Fibroblast of skin of right biceps (primary cell): ENCODE data around the gene FAM98A.
A peak's percentile ranks its signal among the peaks of the same experiment; 100 is the strongest.

Source experiments
- DNase-seq: peaks from one replicate; pipeline ENCODE4 v3.0.0-alpha.2; 2013

Gene FAM98A

DNA sequence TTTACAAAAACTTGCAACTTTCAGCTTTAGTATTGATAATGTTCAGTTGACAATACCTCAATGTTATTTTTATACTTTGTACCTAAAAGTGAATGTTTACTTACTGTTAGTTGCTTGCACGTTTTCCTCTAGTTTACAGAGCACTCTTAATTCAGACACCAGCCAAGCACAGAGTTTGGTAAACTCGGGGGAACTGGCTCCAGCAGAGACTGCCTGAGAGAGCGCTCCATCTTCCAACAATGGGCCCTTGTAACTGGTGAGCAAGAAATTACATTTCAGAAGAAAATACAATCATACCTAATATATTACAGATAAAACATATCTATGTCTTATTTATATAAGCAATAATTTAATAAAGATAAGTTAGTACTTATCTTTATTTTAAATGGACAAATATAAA lies 3.7 kb downstream of the FAM98A start:
- no peak for DNase-seq

DNA sequence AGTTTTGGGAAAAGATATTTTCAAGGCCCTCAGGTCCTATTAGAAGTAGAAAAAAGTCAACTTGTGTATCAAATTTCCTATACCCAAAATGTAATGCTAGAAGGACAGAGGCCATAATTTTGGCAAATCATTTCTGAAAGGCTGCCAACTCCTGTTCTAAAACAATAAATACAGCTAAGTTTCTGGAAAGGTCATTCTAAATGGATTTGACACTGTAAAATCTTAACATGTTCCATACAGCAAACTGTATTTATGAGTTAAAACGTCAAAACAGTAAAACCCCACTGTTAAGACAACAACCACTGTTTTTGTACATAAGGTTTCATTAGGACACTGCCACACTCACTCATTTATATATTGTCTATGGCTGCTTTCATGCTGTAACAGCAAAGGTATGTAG lies 9.7 kb downstream of the FAM98A start:
- no peak for DNase-seq

GRCh38 chr2:33588232-33588631 lies 10.9 kb downstream of the FAM98A start:
- no peak for DNase-seq

- DNase-seq, result no peak
Measured at GRCh38 chr2:33586766-33587165, 12.3 kb downstream of the FAM98A start.

- DNase-seq, result peak; percentile 38
Measured at GRCh38 chr2:33583194-33583938, 15.7 kb downstream of the FAM98A start.

- no peak for DNase-seq
Measured at GRCh38 chr2:33581872-33582271, 17.2 kb downstream of the FAM98A start.

GRCh38 chr2:33579227-33579626 lies 19.9 kb downstream of the FAM98A start:
- DNase-seq, result no peak

DNA sequence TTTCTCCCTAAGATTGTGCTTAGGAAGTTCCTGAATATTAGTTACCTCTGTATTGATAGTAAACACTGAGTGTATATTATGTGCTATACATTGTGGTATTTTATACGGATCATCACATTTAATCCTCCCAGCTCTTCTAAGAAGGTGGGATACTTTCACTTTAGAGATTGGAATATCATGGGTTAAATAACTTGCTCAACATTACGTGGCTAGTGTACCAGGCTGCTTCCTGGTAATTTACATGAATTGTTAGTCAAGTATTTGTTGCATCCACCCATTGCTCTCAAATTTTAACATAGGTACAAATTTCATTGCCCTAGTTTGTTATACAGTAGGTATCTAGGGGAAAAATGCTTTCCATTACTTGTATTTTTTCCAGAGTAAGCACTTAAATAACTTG lies 21.4 kb downstream of the FAM98A start:
- no peak for DNase-seq

DNA sequence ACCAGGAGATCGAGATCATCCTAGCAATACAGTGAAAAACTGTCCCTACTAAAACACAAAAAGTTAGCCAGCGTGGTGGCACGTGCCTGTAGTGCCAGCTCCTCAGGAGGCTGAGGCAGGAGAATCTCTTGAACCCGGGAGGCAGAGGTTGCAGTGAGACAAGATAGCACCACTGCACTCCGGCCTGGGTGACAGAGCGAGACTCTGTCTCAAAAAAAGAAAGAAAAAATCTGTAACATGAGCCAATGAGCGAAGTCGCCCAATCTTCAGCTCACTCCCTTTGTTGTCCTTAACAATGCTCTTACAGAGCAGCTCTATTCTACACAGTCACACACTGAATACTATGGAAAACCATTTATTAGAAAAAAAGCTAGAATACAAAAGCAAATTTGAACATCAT lies 22.0 kb downstream of the FAM98A start:
- DNase-seq, result no peak

DNA sequence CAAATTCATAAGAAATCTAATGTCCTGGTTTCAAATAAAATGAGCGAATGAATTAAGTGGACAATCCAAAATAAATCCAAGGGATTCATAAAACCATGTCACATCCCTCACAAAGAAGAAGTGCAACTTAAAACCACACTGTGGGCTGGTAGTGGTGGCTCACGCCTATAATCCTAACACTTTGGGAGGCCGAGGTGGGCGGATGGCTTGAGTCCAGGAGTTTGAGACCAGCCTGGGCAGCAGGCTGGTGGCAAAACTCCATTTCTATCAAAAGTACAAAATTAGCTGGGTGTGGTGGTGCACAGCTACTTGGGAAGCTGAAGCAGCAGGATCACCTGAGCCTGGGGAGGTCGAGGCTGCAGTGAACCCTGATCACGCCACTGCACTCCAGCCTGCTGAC lies 25.4 kb downstream of the FAM98A start:
- no peak for DNase-seq

- DNase-seq, result no peak
Measured at GRCh38 chr2:33570681-33571080, 28.4 kb downstream of the FAM98A start.

DNA sequence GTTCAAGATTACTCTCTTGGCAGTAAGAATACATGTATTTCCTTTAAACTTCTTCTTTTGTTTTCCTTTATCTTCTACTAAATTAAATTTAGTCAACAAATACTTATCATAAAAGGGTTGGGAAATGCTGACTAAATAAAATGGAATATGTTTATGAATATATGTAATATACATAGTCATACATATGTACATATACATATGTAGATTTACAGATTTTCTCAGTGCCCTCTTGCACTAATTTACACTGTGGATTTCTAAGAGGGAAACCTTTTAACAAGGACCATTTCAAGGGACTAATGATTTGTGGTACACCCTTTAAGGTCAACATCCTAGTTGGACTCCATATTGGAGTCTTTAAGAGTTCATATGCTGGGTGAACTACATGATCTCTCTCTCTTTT lies 37.2 kb downstream of the FAM98A start:
- DNase-seq, result no peak

- DNase-seq, result no peak
Measured at GRCh38 chr2:33560017-33560416, 39.1 kb downstream of the FAM98A start.

DNA sequence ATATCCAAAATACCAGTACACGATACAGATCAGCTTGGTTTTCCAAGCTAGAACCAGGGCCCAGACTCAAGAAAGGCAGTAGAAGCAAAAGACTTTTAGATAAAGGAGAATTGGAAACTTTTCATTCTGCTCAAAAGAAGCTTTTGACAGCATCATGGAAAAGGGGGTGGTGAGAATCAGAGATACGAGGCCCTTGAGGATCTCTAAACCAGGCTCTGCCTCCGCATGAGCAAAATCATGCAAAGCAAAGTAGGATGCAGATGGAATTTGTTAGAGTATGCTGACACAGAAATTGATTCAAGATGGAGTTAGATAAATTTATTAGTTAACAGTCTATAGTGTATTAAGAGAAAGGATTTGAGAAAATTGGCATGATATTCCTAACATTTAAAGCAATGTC lies 39.8 kb downstream of the FAM98A start:
- no peak for DNase-seq

DNA sequence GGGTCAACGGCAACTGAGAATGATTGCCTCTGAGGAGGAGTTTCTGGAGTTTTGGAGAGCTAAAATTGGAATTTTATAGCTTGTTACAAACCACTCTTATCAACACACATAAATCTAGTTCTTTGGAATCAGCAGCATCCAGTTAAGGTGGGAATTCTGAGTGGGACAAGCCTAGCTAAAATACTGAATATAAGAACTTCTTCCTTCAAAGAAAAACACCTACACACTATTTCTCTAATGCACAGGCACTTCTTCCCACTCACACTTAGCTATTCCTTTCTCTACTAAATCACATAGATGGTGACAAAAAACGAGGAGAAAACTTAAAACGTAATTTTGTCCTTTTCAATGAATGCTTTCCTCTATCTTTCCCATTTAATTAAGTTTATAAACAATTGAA lies 43.4 kb downstream of the FAM98A start:
- no peak for DNase-seq

DNA sequence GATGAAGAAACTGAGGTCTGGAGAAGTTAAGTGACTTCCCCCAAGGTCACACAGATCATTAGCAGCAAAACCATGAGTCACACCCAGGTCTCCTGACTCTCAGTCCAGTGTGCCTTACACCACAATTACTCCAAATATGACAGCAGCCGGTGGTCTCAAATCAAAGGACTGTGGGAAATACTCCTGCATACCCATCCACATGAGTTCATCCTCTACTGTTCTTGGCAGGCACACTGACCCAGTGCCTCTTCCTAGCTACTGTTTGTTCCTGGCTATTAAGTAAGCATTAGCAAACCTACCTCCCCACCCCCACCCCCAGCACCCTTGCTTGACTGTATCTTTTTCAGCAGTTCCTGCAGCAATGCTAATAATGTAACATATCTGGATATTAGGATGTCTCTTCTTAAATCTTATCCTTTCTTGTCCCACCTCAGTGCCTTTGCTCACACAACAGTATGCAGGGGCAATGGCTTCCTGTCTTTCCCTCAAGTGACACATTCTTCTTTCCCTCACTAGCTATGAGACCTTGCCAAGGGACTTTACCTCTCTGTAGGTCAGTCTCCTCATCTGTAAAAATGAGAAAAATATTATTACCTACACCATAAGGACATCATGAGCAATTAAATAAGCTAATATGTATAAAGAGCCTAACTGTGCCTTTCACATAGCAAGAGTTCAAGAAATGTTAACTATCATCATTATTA lies 46.2 kb downstream of the FAM98A start:
- peak; percentile 65 for DNase-seq

GRCh38 chr2:33550206-33550605 lies 48.9 kb downstream of the FAM98A start:
- DNase-seq, result no peak

DNA sequence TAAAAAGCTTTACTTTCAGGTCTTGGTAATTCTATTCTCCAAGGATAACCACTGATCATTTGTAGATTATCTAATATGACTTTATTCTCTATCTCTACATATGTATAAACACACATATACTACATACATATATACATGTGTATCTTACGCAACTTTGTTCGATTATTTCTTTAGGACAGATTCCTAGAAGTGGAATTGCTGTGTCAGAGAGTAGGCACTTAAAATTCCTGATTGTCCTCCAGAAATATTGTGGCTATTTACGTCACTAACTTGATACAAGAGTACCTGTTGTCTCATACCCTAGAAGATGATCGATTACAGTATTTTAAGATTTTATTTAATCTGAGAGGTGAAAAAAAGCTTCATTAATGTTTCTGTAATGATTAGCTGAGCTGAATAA lies 57.9 kb downstream of the FAM98A start:
- DNase-seq, result peak; percentile 31

- DNase-seq, result no peak
Measured at GRCh38 chr2:33535421-33535820, 63.7 kb downstream of the FAM98A start.
